ENCODE measurements around the gene EIF2AK3.

GRCh38 chr2:88659538-88659915 lies 32.3 kb upstream of the EIF2AK3 start:
- TF ChIP-seq POLR2AphosphoS5 (IDR thresholded peaks at IDR 0.05; ENCODE audit: low read depth, low read length) (no peak), CTCF (IDR thresholded peaks at IDR 0.05) (no peak), SIN3A (IDR thresholded peaks at IDR 0.05; ENCODE audit: borderline replicate concordance, insufficient read depth, low read depth, low read length) (no peak), TCF7L2 (IDR thresholded peaks at IDR 0.05; ENCODE audit: low read depth, low read length) (no peak)
- TF ChIP-seq, protein P1, sequence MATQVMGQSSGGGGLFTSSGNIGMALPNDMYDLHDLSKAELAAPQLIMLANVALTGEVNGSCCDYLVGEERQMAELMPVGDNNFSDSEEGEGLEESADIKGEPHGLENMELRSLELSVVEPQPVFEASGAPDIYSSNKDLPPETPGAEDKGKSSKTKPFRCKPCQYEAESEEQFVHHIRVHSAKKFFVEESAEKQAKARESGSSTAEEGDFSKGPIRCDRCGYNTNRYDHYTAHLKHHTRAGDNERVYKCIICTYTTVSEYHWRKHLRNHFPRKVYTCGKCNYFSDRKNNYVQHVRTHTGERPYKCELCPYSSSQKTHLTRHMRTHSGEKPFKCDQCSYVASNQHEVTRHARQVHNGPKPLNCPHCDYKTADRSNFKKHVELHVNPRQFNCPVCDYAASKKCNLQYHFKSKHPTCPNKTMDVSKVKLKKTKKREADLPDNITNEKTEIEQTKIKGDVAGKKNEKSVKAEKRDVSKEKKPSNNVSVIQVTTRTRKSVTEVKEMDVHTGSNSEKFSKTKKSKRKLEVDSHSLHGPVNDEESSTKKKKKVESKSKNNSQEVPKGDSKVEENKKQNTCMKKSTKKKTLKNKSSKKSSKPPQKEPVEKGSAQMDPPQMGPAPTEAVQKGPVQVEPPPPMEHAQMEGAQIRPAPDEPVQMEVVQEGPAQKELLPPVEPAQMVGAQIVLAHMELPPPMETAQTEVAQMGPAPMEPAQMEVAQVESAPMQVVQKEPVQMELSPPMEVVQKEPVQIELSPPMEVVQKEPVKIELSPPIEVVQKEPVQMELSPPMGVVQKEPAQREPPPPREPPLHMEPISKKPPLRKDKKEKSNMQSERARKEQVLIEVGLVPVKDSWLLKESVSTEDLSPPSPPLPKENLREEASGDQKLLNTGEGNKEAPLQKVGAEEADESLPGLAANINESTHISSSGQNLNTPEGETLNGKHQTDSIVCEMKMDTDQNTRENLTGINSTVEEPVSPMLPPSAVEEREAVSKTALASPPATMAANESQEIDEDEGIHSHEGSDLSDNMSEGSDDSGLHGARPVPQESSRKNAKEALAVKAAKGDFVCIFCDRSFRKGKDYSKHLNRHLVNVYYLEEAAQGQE (IDR thresholded peaks at IDR 0.05; ENCODE audit: insufficient read depth in 1 of 2, low read depth in 2 of 2, low read length in 1 of 2) = no peak

All from Panc1 (cell line).